GM21528 (cell line): ENCODE results near the gene AFF3.
"Not testable (repeated sequence)": the region's sequence is repeated elsewhere in the genome, so short reads cannot be mapped to it uniquely, and the experiment has no call there.

Experiments
- ATAC-seq: cut with Tn5 transposase; IDR thresholded peaks from one replicate; pipeline ENCODE4 v1.9.1; 2021; ENCODE audit warnings: mild to moderate bottlenecking, moderate library complexity; ENCODE audit not compliant: unreplicated experiment, low FRiP score

The AFF3 gene

DNA sequence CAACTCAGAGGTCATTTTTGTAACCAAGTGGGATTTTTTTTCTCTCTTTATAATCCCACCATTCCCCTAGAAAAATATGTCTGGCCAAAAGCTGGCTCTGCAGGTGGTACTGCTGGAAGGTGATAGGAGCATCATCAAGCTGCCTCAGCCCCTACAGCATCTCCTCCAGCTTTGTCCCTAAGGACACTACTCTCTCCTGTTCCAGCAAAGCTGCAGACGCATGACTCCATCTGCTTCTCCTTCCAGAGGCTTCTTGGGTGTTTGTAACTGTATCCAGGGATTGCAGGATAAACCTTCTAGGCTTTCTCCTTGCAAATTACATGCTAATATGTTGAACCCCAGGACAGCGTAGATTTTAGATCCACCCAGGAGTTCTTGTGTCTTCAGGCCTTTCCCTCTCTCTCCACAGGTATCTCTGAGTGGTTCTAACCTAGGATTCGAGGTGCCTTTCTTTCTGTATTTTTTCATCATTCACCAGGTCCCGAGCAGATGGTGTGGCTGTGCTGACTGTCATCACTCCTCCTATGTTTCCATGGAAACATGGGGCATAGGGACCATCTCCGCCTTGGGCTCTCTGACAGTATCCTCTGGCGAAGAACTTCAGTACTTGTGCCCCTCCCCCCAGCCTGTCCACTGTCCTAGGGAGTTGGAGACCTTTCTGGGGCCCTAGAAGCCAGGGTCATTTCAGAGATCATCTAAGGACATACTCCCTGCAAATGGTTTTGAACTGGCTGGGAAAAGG lies 34.3 kb downstream of the AFF3 start:
- ATAC-seq, result no peak

DNA sequence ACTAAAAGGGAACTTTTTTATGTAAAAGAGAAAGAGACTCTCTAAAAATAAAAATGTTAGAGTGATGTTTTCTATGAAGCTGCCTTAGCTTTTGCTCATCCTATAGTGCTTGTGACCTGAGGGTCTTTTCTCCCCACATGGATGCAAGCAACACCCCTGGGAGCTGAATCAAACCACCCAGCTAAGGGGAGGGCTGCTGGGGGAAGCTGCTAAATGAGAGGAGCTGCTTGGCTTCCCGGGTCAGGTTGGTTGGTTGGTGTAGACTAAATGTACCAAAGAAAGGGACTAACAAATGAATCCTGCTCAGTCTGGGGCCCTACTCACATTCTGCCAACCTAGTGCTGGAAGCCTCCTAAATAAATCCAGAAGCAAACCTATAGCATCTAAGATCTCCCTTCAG lies 35.0 kb downstream of the AFF3 start:
- ATAC-seq, result no peak

- no peak for ATAC-seq
Measured at GRCh38 chr2:100106460-100106859, 35.9 kb downstream of the AFF3 start.

GRCh38 chr2:100105678-100106054 lies 36.7 kb downstream of the AFF3 start:
- ATAC-seq, result no peak

DNA sequence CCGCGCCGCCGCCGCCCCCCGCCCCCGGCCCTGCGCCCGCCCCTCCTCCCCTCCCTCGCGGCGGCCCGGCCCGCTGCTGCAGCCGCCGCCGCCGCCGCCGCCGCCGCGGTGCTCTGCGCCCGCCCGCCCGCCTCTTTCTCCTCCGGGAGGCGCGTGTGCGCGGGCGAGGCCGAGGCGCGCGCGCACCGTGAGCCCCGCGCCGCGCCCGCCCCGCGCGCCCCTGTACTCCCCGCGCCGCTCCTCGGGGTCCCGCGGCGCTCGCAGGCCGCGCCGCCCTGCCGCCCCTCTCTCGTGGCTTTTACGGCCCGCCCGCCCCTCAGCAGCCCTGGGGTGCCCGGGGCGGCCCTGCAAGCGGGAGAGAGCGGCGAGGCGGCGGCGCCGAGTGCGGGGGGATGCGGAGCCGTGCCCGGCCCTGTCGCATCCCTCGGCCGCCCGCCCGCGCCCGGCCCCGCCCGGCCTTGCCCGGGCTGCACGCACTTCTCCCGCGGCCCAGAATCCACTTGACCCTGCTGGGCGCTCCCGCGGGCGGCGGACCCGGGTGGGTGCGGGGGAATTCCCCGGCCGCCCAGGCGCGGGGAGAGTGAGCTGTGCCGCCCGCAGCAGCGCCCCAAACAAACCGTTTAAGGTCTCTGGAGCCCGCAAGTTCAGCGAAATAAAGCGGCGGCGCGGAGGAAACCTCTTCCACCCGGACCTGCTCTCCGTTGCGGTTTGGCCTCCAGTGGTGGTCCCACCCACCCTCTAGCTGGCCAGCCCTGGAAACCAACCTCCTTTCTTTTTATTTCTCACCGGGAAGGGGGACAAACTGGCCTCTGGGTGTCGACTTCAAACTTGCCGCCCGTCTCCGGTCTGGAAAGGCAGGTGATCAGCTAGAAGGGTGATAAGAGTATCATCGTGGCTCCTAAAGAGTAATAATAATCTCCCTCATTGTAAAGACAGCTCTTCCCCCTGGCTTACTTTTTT lies 37.4 kb downstream of the AFF3 start:
- ATAC-seq, result no peak

DNA sequence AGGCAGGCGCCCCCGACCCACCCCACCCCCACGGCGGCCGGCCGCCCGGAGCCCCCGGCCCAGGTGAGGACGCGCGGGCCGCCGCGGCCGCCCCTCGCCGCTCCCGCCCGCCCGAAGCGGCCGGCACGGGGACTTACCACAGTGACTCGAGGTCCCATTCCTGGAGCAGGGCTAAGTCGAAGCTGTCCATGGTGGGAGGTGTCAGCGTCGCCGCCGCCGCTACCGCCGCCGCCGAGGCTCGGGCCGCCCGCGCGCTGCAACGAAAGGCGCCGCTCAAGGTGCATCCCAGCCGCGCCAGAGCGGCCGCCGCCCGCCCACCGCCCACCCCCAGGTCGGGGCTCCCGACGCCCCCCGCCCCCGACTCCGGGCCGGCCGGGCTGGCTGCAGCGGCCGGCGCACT lies 38.1 kb downstream of the AFF3 start:
- ATAC-seq, result not testable (repeated sequence)

GRCh38 chr2:100103527-100104252 lies 38.7 kb downstream of the AFF3 start:
- ATAC-seq, result not testable (repeated sequence)

DNA sequence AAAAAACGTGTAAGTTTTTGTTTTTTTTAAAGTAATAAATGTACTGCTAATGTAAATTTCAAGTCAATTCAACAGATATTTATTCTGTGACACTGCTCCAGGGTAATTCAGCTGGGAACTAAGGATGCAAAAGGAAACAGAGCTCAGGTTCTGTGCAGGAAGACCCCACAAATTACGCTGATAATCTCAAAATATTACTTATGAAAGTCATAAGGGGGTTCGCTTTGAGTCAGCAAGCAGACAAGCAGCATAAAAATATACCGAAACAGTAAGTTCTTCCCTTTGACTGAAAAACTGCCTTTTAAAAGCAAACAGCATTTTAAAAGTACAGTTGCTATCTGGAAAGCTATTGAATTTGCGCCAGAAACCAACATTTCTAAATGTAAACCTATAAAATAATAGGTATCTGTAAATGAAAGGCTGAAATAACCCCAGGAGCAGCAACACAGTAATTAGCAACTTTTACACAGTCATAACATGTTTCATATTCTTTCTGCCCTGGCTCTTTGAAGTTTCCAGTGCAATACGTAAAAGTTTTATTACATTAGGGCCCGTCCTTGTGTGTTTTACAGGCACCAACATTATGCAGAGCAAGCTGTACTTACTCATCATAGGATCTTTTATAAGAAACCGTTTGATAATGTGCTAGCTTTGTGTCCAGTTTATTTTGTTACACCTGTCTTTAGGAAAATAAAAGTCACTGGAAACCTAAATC lies 39.8 kb downstream of the AFF3 start:
- ATAC-seq, result not testable (repeated sequence)

- not testable (repeated sequence) for ATAC-seq
Measured at GRCh38 chr2:100098855-100099254, 43.5 kb downstream of the AFF3 start.

DNA sequence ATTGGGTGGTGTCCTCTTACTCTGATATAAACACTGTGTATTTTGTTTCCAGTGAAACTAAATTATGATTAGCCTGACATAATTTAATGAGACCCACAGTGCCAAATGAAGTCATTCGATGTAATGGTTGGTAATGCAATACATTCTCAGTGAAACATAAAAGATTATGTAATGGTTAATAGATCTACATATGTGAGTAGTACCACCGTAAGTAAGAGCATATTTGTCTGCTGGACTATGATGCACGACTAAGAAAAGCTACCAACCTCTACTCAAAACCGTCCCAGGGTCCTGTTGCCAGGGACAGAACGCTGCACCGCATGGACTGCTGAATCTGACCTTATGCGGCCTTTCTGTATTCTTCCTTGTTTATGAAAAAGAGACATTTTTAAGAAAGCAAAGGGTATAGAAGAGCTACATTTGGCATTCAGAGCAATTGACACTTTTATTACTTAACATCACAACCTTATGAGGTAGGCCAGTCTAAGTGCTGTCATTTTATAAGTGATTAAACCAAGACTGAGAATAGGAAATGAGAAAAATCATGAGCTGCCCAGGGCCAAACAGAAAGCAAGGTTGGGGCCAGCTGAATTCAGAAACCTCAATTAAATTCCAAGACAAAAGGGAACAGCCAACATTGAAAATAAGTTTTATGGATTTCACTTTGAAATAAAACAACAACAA lies 44.6 kb downstream of the AFF3 start:
- ATAC-seq, result not testable (repeated sequence)

DNA sequence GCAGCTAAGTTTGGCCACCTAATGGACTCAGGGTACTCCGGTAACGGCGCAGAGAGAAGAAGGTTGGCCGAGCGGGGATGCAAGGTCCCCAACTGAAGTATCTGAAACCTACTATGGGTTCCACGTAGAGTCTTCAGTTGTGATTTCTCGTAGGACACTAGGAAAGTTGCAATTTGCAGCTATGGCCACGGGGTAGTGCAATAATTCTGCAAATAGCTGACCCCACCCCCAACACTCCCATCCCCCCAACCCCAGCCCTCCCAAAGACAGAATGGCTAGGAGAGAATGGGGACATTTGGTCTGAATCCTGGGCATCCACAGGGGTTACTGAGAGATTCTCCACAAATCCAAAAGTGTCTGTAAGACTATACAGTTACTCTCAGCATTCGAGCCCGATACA lies 46.5 kb downstream of the AFF3 start:
- ATAC-seq, result not testable (repeated sequence)

GRCh38 chr2:100091807-100092206 lies 50.6 kb downstream of the AFF3 start:
- not testable (repeated sequence) for ATAC-seq

GRCh38 chr2:100085744-100086143 lies 56.6 kb downstream of the AFF3 start:
- ATAC-seq, result not testable (repeated sequence)

- not testable (repeated sequence) for ATAC-seq
Measured at GRCh38 chr2:100083421-100084216, 58.8 kb downstream of the AFF3 start.

- ATAC-seq, result not testable (repeated sequence)
Measured at GRCh38 chr2:100082302-100082978, 60.0 kb downstream of the AFF3 start.

DNA sequence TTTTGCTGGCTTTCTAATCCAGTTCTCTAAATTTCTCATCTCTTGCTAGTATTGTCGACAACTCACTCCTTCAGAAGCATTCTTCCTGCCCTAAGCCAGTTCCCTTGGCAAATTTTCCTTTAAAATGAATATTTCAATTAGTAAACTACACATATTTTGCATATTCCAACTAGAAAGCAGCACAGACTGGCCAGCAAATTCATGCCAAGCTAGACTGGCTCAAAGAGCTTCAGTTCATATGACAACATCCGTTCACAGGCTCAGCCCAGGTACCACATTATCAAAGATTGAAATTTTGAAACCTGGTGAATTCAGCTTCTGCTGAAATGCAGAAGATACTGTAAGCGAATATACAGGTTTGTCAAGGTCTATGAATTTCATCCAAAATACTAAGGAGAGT lies 64.5 kb downstream of the AFF3 start:
- no peak for ATAC-seq

- ATAC-seq, result no peak
Measured at GRCh38 chr2:100077456-100077855, 64.9 kb downstream of the AFF3 start.

GRCh38 chr2:100075532-100075931 lies 66.9 kb downstream of the AFF3 start:
- ATAC-seq, result no peak
